Thymus (tissue), 11 donors: ENCODE data around the gene YDJC. TPM values are rescaled to one million over a fixed set of nuclear protein-coding genes. Genes with fewer than 3 reads are reported as not detected.
"Not testable (repeated sequence)": the region's sequence is repeated elsewhere in the genome, so short reads cannot be mapped to it uniquely, and the experiment has no call there.

ENCODE experiments used
- DNase-seq, 9 donors: peaks; one replicate each; pipeline ENCODE4 v3.0.0-alpha.2; 2013; ENCODE audit warnings: low spot score in 9 of 9, low read depth in 6 of 9, missing footprints in 1 of 9
- H3K27ac ChIP-seq, 2 donors: one replicate each; pipeline ENCODE4 v1.5.1; 2013; ENCODE audit warnings: control low read depth in 1 of 2, low read depth in 1 of 2, low read length in 1 of 2, mild to moderate bottlenecking in 1 of 2, moderate library complexity in 1 of 2
- H3K27me3 ChIP-seq, 2 donors: one replicate each; pipeline ENCODE4 v1.5.1; 2013; ENCODE audit warnings: low read length in 1 of 2; ENCODE audit not compliant: control insufficient read depth in 2 of 2, insufficient read depth in 1 of 2
- H3K36me3 ChIP-seq, 2 donors: one replicate each; pipeline ENCODE4 v1.5.1; 2013; ENCODE audit warnings: low read length in 1 of 2, mild to moderate bottlenecking in 1 of 2, moderate library complexity in 1 of 2; ENCODE audit not compliant: control insufficient read depth in 2 of 2, insufficient read depth in 2 of 2
- H3K4me1 ChIP-seq, 2 donors: one replicate each; pipeline ENCODE4 v1.5.1; 2013; ENCODE audit warnings: low read length in 2 of 2; ENCODE audit not compliant: control insufficient read depth in 2 of 2, insufficient read depth in 2 of 2
- H3K4me3 ChIP-seq, 2 donors: one replicate each; pipeline ENCODE4 v1.5.1; 2013; ENCODE audit warnings: low read length in 2 of 2, control low read depth in 1 of 2, mild to moderate bottlenecking in 1 of 2
- H3K9me3 ChIP-seq, 2 donors: one replicate each; pipeline ENCODE4 v1.5.1; 2013; ENCODE audit warnings: low read length in 1 of 2, mild to moderate bottlenecking in 1 of 2; ENCODE audit not compliant: control insufficient read depth in 2 of 2, insufficient read depth in 1 of 2
- WGBS: extraction: QIAGEN DNeasy Blood & Tissue Kit; methylation state at CpG from one replicate; pipeline ENCODE4 v1.1.7; 2013; 5-methylcytosine and 5-hydroxymethylcytosine counted together
- polyA plus RNA-seq: library from polyadenylated mRNA; stranded (reverse); fragments of 200-250 nt; gene quantifications from one replicate; pipeline ENCODE4 v1.2.3, GENCODE V29; 2013
- total RNA-seq: library from RNA; stranded (reverse); fragments of 120-200 nt; gene quantifications from one replicate; pipeline ENCODE4 v1.2.4, GENCODE V29; 2013
- donor health status: healthy.

Gene YDJC
- total and polyA plus RNA-seq, 2 donors: 24.2 to 32.3 TPM

DNA sequence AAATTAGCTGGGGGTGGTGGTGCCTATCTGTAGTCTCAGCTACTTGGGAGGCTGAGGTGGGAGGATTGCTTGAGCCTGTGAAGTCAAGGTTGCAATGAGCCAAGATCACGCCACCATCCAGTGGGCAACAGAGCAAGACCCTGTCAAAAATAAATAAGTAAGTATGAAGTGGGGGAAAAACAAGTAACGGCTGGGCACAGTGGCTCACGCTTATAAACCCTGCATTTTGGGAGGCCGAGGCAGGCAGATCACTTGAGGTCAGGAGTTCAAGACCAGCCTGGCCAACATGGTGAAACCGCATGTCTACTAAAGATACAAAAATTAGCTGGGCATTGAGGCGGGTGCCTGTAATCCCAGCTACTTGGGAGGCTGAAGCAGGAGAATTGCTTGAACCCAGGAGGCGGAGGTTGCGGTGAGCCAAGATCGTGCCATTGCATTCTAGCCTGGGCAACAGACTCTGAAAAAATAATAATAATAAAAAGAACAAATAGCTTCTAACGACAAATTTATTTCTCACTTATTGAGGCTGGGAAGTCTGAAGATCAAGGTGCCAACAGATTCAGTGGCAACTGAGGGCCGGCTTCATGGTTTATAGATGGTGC is 20.2 kb downstream of the YDJC start:
- not testable (repeated sequence) for H3K27me3 ChIP-seq, DNase-seq, H3K4me1 ChIP-seq, H3K27ac ChIP-seq, H3K4me3 ChIP-seq, H3K9me3 ChIP-seq
- peaks cover 40% of the 10 kb centered on the region in 2 donors for H3K36me3 ChIP-seq
- 98% methylated on average over 11 of the region's 11 CpGs for WGBS

DNA sequence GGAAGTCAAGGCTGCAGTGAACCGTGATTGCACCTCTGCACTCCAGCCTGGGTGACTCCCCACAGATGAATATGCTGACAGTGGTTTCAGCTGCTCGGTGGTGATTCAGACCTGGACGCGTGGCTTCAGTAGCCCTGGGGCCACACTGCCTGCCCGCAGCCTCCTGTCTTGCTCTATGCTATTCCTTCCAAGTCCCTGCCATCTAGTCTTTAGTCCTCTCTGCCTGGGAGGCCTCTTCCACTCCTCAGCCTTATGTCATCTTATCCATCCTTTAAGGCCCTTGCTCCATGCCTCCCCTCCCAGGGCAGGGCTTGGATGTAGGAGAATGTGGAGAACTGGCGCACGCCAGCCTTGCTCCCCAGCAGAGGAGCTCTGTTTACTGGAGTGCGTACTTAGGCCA is 23.0 kb downstream of the YDJC start:
- DNase-seq: no peak
- H3K27me3 ChIP-seq: no peaks in the 10 kb centered on the region
- H3K4me3 ChIP-seq: no peak overlapping the region
- H3K36me3 ChIP-seq: peaks cover 21 to 26% of the 10 kb centered on the region in 2 donors
- H3K4me1 ChIP-seq: no peaks in the 10 kb centered on the region
- H3K27ac ChIP-seq: no peak overlapping the region
- H3K9me3 ChIP-seq: no peaks in the 10 kb centered on the region
- WGBS: 97% methylated on average over 8 of the region's 8 CpGs

DNA sequence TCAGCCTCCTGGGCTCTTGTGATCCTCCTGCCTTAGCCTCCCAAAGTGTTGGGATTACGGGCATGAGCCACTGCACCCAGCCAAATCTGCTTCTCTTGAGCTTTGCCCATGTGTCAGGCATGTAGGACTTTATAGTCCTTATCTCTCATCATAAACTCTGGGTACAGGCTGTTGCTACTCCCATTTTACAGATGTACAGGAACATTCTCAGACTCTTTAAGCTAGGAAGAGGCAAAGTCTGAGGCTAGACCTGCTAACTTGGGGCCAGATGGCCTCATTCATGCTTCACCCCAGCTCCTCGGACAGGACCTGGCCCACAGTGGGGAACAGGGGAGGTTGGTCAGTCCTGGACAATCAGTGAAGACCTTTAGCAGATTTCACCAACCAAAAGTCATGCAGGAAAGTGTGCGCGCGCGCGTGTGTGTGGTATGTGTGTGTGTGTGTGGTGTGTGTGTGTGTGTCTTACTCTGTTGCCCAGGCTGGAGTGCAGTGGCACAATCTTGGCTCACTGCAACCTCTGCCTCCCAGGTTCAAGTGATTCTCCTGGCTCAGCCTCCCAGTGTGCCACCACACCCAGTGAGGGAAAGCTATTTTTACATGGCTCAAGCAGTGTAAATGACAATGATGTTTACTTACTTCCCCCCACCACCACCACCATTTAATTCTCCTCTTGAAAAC is 23.8 kb downstream of the YDJC start:
- Histone ChIP-seq H3K27me3 (no peaks in the 10 kb centered on the region), H3K36me3 (peaks cover 14 to 19% of the 10 kb centered on the region in 2 donors), H3K27ac (no peak overlapping the region), H3K9me3 (no peaks in the 10 kb centered on the region), H3K4me1 (no peaks in the 10 kb centered on the region), H3K4me3 (no peak overlapping the region)
- no peak for DNase-seq
- 99% methylated on average over 7 of the region's 7 CpGs for WGBS

DNA sequence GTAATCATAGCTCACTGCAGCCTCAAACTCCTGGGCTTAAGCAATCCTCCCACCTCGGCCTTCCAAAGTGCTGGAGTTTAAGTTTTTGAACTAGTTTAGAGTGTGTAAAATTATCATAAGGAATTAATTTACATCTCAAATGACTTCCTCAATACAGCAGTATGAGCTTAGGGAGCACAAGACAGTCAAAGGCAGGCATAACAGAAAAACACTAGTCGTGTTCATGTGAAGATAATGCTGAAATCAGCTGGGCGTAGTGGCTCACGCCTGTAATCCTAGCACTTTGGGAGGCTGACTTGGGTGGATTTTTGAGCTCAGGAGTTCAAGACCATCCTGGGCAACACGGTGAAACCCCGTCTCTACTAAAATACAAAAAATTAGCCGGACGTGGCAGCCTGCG is 25.8 kb downstream of the YDJC start:
- DNase-seq: no peak
- 96% methylated on average over 9 of the region's 9 CpGs for WGBS
- peaks cover 12 to 13% of the 10 kb centered on the region in 2 donors for H3K36me3 ChIP-seq
- no peak overlapping the region for H3K4me3 ChIP-seq
- no peaks in the 10 kb centered on the region for H3K4me1 ChIP-seq
- H3K27me3 ChIP-seq: no peaks in the 10 kb centered on the region
- no peaks in the 10 kb centered on the region for H3K9me3 ChIP-seq
- no peak overlapping the region for H3K27ac ChIP-seq

DNA sequence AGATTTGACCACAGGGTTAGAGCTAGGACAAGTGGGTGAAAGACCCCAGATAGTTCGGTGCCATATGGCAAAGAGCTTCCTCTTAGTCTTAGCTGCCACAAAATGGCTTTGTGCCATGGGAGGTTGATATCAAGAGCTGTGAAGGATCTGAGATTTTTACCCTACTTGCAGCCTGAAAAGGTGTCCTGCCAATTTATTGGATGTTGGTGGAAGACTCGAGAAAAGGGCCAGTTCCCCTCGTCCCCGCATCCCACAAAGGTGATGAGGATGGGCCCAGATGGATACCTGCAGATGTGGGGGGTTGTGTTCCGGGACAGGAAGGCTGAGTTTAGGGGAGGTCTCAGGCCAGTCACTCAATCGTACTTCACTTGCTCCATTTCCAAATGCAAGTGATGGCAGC is 27.2 kb downstream of the YDJC start:
- Histone ChIP-seq H3K9me3 (no peaks in the 10 kb centered on the region), H3K36me3 (peaks cover 14 to 15% of the 10 kb centered on the region in 2 donors), H3K27me3 (no peaks in the 10 kb centered on the region), H3K4me3 (no peak overlapping the region), H3K27ac (no peak overlapping the region), H3K4me1 (no peaks in the 10 kb centered on the region)
- DNase-seq: no peak
- WGBS: 95% methylated on average over 6 of the region's 6 CpGs

DNA sequence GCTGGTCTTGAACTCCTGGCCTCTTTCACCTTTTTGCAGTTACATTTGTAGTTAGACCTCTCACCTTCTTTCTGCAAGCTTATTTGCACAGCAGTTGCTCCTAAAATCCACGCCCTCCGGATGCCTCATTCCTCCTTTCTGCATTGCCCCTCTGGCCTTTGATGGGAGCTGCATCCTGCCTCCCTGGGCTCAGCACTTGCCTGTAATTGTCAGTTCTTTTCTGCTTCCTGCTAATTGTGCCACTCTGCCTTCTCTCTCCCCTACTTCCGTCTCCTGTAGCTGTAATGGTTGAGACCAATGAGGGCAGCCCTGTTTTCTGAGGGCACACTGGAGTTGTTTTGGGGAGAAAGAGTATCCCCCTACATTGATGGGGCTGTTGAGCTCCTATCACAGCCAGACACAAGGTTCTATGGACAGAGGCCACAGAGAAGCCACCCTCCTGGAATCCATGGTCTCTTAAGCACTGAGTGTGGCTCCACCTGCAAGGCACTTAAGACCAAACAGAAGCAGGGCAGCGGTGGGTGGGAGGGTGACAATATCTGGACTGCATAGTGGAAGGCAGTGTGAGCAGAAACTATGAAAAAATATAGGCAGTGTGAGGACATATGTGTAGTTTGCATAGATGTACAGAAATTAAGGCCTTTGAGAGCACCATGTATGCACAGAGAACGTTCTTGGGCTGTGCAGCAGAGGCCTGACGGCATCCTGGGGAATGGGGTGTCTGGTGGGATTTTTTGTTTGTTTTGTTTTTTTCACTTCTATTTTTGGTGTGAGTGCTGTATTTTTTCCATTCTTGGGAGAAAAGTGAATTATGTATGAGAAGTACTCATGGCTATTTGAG is 30.5 kb downstream of the YDJC start:
- Histone ChIP-seq H3K27ac (no peak overlapping the region), H3K36me3 (peaks cover 29 to 42% of the 10 kb centered on the region in 2 donors), H3K4me3 (no peak overlapping the region), H3K4me1 (no peaks in the 10 kb centered on the region), H3K27me3 (no peaks in the 10 kb centered on the region), H3K9me3 (peaks cover 0 to 2% of the 10 kb centered on the region in 2 donors)
- WGBS: 98% methylated on average over 6 of the region's 6 CpGs
- DNase-seq: no peak

DNA sequence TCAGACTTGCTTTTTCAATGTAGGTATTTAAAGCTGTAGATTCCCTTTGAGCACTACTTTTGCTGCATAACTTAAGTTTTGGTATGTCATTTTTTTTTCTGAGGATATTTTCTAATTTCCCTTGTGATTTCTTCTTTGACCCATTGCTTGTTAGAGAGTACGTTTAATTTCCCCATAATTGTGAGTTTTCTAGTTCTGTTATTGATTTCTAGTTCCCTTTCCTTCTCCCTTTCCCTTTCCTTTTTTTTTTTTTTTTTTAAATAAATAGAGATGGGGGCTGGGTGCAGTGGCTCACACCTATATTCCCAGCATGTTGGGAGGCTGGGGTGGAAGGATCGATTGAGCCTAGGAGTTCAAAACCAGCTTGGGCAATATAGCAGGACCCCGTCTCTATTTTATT is 31.5 kb downstream of the YDJC start:
- H3K36me3 ChIP-seq: peaks cover 38 to 52% of the 10 kb centered on the region in 2 donors
- no peaks in the 10 kb centered on the region for H3K4me1 ChIP-seq
- 97% methylated on average over 3 of the region's 3 CpGs for WGBS
- H3K9me3 ChIP-seq: peaks cover 0 to 2% of the 10 kb centered on the region in 2 donors
- H3K4me3 ChIP-seq: no peak overlapping the region
- DNase-seq: no peak
- H3K27ac ChIP-seq: no peak overlapping the region
- no peaks in the 10 kb centered on the region for H3K27me3 ChIP-seq

DNA sequence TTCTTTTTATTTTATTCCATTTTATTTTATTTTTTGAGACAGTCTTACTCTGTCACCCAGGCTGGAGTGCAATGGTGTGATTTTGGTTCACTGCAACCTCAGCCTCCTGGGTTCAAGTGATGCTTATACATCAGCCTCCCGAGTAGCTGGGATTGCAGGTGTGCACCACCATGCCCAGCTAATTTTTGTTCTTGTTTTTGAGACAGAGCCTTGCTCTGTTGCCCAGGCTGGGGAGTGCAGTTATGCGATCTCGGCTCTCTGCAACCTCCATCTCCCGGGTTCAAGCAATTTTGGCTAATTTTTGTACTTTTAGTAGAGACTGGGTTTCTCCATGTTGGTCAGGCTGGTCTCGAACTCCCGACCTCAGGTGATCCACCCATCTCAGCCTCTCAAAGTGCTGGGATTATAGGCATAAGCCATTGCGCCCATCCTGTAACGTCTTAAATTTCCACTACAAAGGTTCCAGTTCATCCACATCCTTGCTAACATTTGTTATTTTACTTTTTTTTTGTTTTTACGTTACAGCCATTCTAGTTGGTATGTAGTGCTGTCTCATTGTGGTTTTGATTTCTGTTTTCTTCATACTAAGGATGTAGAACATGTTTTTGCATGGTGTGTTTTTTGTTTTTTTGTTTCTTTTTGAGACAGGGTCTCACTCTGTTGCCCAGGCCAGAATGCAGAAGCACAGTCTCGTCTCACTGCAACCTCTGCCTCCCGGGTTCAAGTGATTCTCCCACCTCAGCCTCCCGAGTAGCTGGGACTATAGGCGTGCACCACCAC is 33.3 kb downstream of the YDJC start:
- H3K27ac ChIP-seq, DNase-seq, H3K27me3 ChIP-seq, H3K4me3 ChIP-seq, H3K9me3 ChIP-seq, H3K4me1 ChIP-seq: not testable (repeated sequence)
- H3K36me3 ChIP-seq: peaks cover 39 to 64% of the 10 kb centered on the region in 2 donors
- WGBS: 92% methylated on average over 13 of the region's 13 CpGs
